Activated CD8-positive, alpha-beta memory T cell treated with anti-CD3 and anti-CD28 coated beads for 36 hours (primary cell): ENCODE measurements around the gene FHL1. TPM values are rescaled to one million over a fixed set of nuclear protein-coding genes. Genes with fewer than 3 reads are reported as not detected.
"Not testable (repeated sequence)": the region's sequence is repeated elsewhere in the genome, so short reads cannot be mapped to it uniquely, and the experiment has no call there.

Experiments
- CTCF ChIA-PET: fragments of 350-600 bp; sonication (Branson Sonifier 250); formaldehyde crosslinking; loops from one replicate; lab custom pipeline; 2021; ENCODE audit warnings: antibody characterized with exemption; lab: Charles Lee
- POLR2A ChIA-PET: fragments of 350-600 bp; sonication (Branson Sonifier 250); formaldehyde crosslinking; loops from one replicate; lab custom pipeline; 2021; ENCODE audit warnings: antibody characterized with exemption; lab: Charles Lee
- total RNA-seq, 2 experiments: library from RNA; stranded (reverse); gene quantifications; one replicate each; pipeline ENCODE4 v1.2.3, GENCODE V29; 2021

FHL1 gene
- total RNA-seq, result 10 to 100 TPM; 17.8 to 18.2 TPM

GRCh38 chrX:136147315-136147901 lies at the start of gene FHL1:
TSS of gene FHL1 (plus strand) at chrX:136147533.
- ChIA-PET CTCF (no interaction called here), POLR2A (no interaction called here)

GRCh38 chrX:136097871-136098805 lies 49.2 kb upstream of the FHL1 start:
- POLR2A ChIA-PET, result no interaction called here
- CTCF ChIA-PET, result interaction anchor here (0.6 kb wide), 1 partner anchor 34 kb away, joined by 3 read pairs; no protein-coding TSS in a partner anchor

GRCh38 chrX:136104936-136105335 lies 42.4 kb upstream of the FHL1 start:
- ChIA-PET CTCF (no interaction called here), POLR2A (no interaction called here)

- CTCF ChIA-PET, result no interaction called here
- POLR2A ChIA-PET, result no interaction called here
These were observed 40.3 kb upstream of the FHL1 start for GRCh38 chrX:136106920-136107528.

GRCh38 chrX:136108905-136109304 lies 38.4 kb upstream of the FHL1 start:
- POLR2A ChIA-PET, CTCF ChIA-PET: not testable (repeated sequence)

GRCh38 chrX:136112286-136112685 lies 35.0 kb upstream of the FHL1 start:
- ChIA-PET POLR2A (no interaction called here), CTCF (no interaction called here)

- POLR2A ChIA-PET, result no interaction called here
- CTCF ChIA-PET, result no interaction called here
These were observed 34.6 kb upstream of the FHL1 start for GRCh38 chrX:136112778-136113177.

- ChIA-PET CTCF (interaction anchor here (1.3 kb wide), 1 partner anchor 87 kb away, joined by 3 read pairs; no protein-coding TSS in a partner anchor), POLR2A (no interaction called here)
These were observed 32.0 kb upstream of the FHL1 start for GRCh38 chrX:136115126-136115903.

GRCh38 chrX:136115904-136116297 lies 31.4 kb upstream of the FHL1 start:
- CTCF ChIA-PET, result no interaction called here
- POLR2A ChIA-PET, result no interaction called here

GRCh38 chrX:136121788-136122187 lies 25.5 kb upstream of the FHL1 start:
- ChIA-PET POLR2A (no interaction called here), CTCF (no interaction called here)

- CTCF ChIA-PET, result no interaction called here
These were observed 25.1 kb upstream of the FHL1 start for GRCh38 chrX:136122207-136122606.

GRCh38 chrX:136125106-136125505 lies 22.2 kb upstream of the FHL1 start:
- ChIA-PET CTCF (no interaction called here), POLR2A (no interaction called here)

More at GRCh38 chrX:136122207-136122606, 25.1 kb upstream of the FHL1 start:
- POLR2A ChIA-PET, result no interaction called here

- ChIA-PET POLR2A (no interaction called here), CTCF (no interaction called here)
These were observed 21.0 kb upstream of the FHL1 start for GRCh38 chrX:136126371-136126770.

GRCh38 chrX:136126872-136127406 lies 20.4 kb upstream of the FHL1 start:
- ChIA-PET CTCF (no interaction called here), POLR2A (no interaction called here)

GRCh38 chrX:136128743-136129142 lies 18.6 kb upstream of the FHL1 start:
- POLR2A ChIA-PET, result no interaction called here
- CTCF ChIA-PET, result no interaction called here

- POLR2A ChIA-PET, result no interaction called here
- CTCF ChIA-PET, result no interaction called here
These were observed 16.2 kb upstream of the FHL1 start for GRCh38 chrX:136130931-136131833.

GRCh38 chrX:136138939-136139338 lies 8.4 kb upstream of the FHL1 start:
- POLR2A ChIA-PET, result no interaction called here

GRCh38 chrX:136141569-136141968 lies 5.8 kb upstream of the FHL1 start:
- ChIA-PET POLR2A (no interaction called here), CTCF (no interaction called here)

More at GRCh38 chrX:136138939-136139338, 8.4 kb upstream of the FHL1 start:
- CTCF ChIA-PET, result no interaction called here
